ENCODE measurements around the gene FOXRED2.

Gene FOXRED2

GRCh38 chr22:36493690-36494110, 13.1 kb downstream of the FOXRED2 start:
- no peaks in the 10 kb centered on the region for H3K27me3 ChIP-seq (ENCODE audit: insufficient read depth, low read length)
- peak in 1 of 2 donors; percentile 31 for DNase-seq
- no peak overlapping the region for H3K27ac ChIP-seq (ENCODE audit: low read depth, low read length)
- no peak overlapping the region for H2BK5ac ChIP-seq (ENCODE audit: low read depth, low read length, poor library complexity)
- H3K9me3 ChIP-seq (ENCODE audit: insufficient read depth, low read depth, low read length) = no peaks in the 10 kb centered on the region
- H3K79me2 ChIP-seq (ENCODE audit: control insufficient read depth, insufficient read depth, low read length, poor library complexity) = no peaks in the 10 kb centered on the region
- no peak overlapping the region for H4K91ac ChIP-seq (ENCODE audit: low read depth, low read length)
- H3K4me1 ChIP-seq (ENCODE audit: control insufficient read depth in 1 of 2, insufficient read depth in 2 of 2, low read length in 2 of 2) = no peaks in the 10 kb centered on the region
- no peak overlapping the region for H3K14ac ChIP-seq (ENCODE audit: low read length)
- H3K9ac ChIP-seq (ENCODE audit: low read length) = no peak overlapping the region
- H3K4me3 ChIP-seq (ENCODE audit: low read depth, low read length) = no peak overlapping the region
- H2AFZ ChIP-seq (ENCODE audit: insufficient read depth, low read length, poor library complexity) = no peak overlapping the region
- H2BK12ac ChIP-seq (ENCODE audit: low read length) = no peak overlapping the region
- no peaks in the 10 kb centered on the region for H3K79me1 ChIP-seq (ENCODE audit: low read length)
- H4K8ac ChIP-seq (ENCODE audit: low read depth, low read length) = no peak overlapping the region
- no peak overlapping the region for H2BK120ac ChIP-seq (ENCODE audit: insufficient read depth, low read length, poor library complexity)
- no CpG with 5 or more reads among the region's 16 CpGs for WGBS (ENCODE audit: extremely low coverage, insufficient coverage, insufficient read length)
- no peak overlapping the region for H4K12ac ChIP-seq (ENCODE audit: low read depth, low read length)
- H2AK5ac ChIP-seq (ENCODE audit: low read length) = no peak overlapping the region
- no peak overlapping the region for H3K23ac ChIP-seq (ENCODE audit: low read length)
- peaks cover 9 to 30% of the 10 kb centered on the region in 2 experiments for H3K36me3 ChIP-seq (ENCODE audit: control insufficient read depth in 1 of 2, insufficient read depth in 2 of 2, low read length in 2 of 2)
- no peak overlapping the region for H3K4ac ChIP-seq (ENCODE audit: low read depth, low read length)
- H3K4me2 ChIP-seq (ENCODE audit: low read length) = no peak overlapping the region
- H3K18ac ChIP-seq (ENCODE audit: low read length) = no peak overlapping the region

DNA sequence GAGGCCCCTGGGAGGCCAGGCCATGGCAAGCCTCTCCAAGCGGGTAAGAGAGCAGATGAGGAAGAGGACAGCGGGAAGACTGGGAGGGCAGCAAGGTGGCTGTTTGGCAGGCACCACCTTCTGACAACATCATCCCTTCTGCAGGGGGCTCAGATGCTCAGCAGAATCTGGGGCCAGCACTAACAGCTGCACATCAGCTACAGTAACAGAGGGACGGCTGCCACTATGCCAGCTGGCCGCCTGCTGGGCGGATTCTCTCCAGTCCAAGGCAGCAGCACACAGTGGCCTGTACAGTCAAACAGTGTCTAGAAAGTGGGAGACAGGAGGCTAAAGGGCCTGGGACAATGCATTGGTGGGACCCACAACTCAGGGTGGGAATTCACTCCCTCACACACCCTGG, 14.7 kb downstream of the FOXRED2 start:
- Histone ChIP-seq H2BK5ac (ENCODE audit: low read depth, low read length, poor library complexity) (no peak overlapping the region), H3K9me3 (ENCODE audit: insufficient read depth, low read depth, low read length) (peaks cover under 1% of the 10 kb centered on the region), H3K18ac (ENCODE audit: low read length) (no peak overlapping the region), H3K27me3 (ENCODE audit: insufficient read depth, low read length) (no peaks in the 10 kb centered on the region), H2AFZ (ENCODE audit: insufficient read depth, low read length, poor library complexity) (no peak overlapping the region), H2BK120ac (ENCODE audit: insufficient read depth, low read length, poor library complexity) (no peak overlapping the region), H2AK5ac (ENCODE audit: low read length) (no peak overlapping the region), H4K12ac (ENCODE audit: low read depth, low read length) (no peak overlapping the region), H3K4me2 (ENCODE audit: low read length) (no peak overlapping the region), H3K79me2 (ENCODE audit: control insufficient read depth, insufficient read depth, low read length, poor library complexity) (no peaks in the 10 kb centered on the region), H3K4ac (ENCODE audit: low read depth, low read length) (no peak overlapping the region), H3K27ac (ENCODE audit: low read depth, low read length) (no peak overlapping the region), H3K79me1 (ENCODE audit: low read length) (no peaks in the 10 kb centered on the region), H2BK12ac (ENCODE audit: low read length) (no peak overlapping the region), H3K14ac (ENCODE audit: low read length) (no peak overlapping the region), H3K4me1 (ENCODE audit: control insufficient read depth in 1 of 2, insufficient read depth in 2 of 2, low read length in 2 of 2) (no peaks in the 10 kb centered on the region), H4K8ac (ENCODE audit: low read depth, low read length) (no peak overlapping the region), H3K36me3 (ENCODE audit: control insufficient read depth in 1 of 2, insufficient read depth in 2 of 2, low read length in 2 of 2) (peaks cover 9 to 28% of the 10 kb centered on the region in 2 experiments), H4K91ac (ENCODE audit: low read depth, low read length) (no peak overlapping the region), H3K4me3 (ENCODE audit: low read depth, low read length) (no peak overlapping the region), H3K9ac (ENCODE audit: low read length) (no peak overlapping the region), H3K23ac (ENCODE audit: low read length) (no peak overlapping the region)
- DNase-seq = no peak
- WGBS (ENCODE audit: extremely low coverage, insufficient coverage, insufficient read length) = no CpG with 5 or more reads among the region's 5 CpGs

DNA sequence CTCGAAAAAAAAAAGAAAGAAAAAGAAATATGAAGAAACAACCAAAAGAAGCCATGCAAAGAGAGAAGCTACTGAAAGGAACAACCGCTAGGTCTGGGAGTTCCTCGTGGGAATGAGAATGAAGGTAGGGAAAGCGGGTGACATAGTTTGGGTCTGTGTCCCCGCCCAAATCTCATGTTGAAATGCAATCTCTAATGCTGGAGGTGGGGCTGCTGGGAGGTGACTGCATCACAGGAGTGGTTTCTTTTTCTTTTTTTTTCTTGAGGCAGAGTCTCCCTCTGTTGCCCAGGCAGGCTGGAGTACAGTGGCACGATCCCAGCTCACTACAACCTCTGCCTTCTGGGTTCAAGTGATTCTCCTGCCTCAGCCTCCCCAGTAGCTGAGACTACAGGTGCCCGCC, 15.7 kb downstream of the FOXRED2 start:
- no peak overlapping the region for H3K27ac ChIP-seq (ENCODE audit: low read depth, low read length)
- H3K14ac ChIP-seq (ENCODE audit: low read length) = no peak overlapping the region
- DNase-seq = no peak
- no peak overlapping the region for H3K9ac ChIP-seq (ENCODE audit: low read length)
- no peak overlapping the region for H3K4me2 ChIP-seq (ENCODE audit: low read length)
- no peak overlapping the region for H3K4ac ChIP-seq (ENCODE audit: low read depth, low read length)
- peaks cover 5 to 25% of the 10 kb centered on the region in 2 experiments for H3K36me3 ChIP-seq (ENCODE audit: control insufficient read depth in 1 of 2, insufficient read depth in 2 of 2, low read length in 2 of 2)
- no peak overlapping the region for H3K18ac ChIP-seq (ENCODE audit: low read length)
- no peak overlapping the region for H4K91ac ChIP-seq (ENCODE audit: low read depth, low read length)
- no peak overlapping the region for H4K12ac ChIP-seq (ENCODE audit: low read depth, low read length)
- H3K23ac ChIP-seq (ENCODE audit: low read length) = no peak overlapping the region
- H4K8ac ChIP-seq (ENCODE audit: low read depth, low read length) = no peak overlapping the region
- H3K4me3 ChIP-seq (ENCODE audit: low read depth, low read length) = no peak overlapping the region
- H3K27me3 ChIP-seq (ENCODE audit: insufficient read depth, low read length) = no peaks in the 10 kb centered on the region
- WGBS (ENCODE audit: extremely low coverage, insufficient coverage, insufficient read length) = no CpG with 5 or more reads among the region's 7 CpGs
- no peak overlapping the region for H2BK12ac ChIP-seq (ENCODE audit: low read length)
- H2AK5ac ChIP-seq (ENCODE audit: low read length) = no peak overlapping the region
- no peak overlapping the region for H2AFZ ChIP-seq (ENCODE audit: insufficient read depth, low read length, poor library complexity)
- no peak overlapping the region for H2BK5ac ChIP-seq (ENCODE audit: low read depth, low read length, poor library complexity)
- H3K79me2 ChIP-seq (ENCODE audit: control insufficient read depth, insufficient read depth, low read length, poor library complexity) = no peaks in the 10 kb centered on the region
- no peaks in the 10 kb centered on the region for H3K79me1 ChIP-seq (ENCODE audit: low read length)
- H3K9me3 ChIP-seq (ENCODE audit: insufficient read depth, low read depth, low read length) = peaks cover 6% of the 10 kb centered on the region
- H3K4me1 ChIP-seq (ENCODE audit: control insufficient read depth in 1 of 2, insufficient read depth in 2 of 2, low read length in 2 of 2) = no peaks in the 10 kb centered on the region
- no peak overlapping the region for H2BK120ac ChIP-seq (ENCODE audit: insufficient read depth, low read length, poor library complexity)

DNA sequence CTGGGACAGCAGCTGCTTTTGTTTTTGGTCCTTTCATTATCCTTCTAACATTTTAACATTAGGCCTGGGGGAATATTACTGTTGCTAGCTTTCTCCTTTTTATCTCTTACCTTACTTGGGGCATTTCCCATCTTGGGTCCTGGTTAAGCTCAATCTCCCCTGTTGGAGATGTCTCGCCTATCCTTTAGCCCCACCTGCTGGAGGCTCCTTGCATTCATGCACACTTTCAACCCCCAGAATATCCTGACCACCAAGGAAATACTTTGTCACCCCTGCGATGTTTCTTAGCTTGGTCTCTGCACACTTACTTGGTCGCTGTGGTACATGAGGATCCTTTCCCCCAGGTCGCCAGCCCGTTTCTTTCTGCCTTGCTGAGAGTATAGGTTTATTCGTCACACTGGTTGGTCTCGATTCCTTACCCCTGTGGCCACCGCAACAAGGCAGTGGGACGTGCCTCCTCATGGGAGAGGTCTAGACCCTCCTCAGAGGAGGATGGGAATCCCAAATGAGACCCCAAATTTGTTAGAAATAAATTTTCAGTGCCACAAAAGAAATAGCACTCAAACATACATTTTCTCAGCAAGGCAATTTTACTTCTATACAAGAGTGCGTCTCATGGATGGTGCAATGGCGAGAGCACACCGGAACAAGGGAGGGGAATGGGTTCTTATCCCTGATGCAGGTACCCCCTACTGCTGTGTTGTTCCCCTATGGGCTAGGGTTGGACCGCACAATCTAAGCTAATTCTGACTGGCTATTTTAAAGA, 20.0 kb downstream of the FOXRED2 start:
- Histone ChIP-seq H4K91ac (ENCODE audit: low read depth, low read length) (no peak overlapping the region), H3K4me1 (ENCODE audit: control insufficient read depth in 1 of 2, insufficient read depth in 2 of 2, low read length in 2 of 2) (peaks cover 7 to 8% of the 10 kb centered on the region in 2 experiments), H3K23ac (ENCODE audit: low read length) (no peak overlapping the region), H3K4ac (ENCODE audit: low read depth, low read length) (no peak overlapping the region), H3K79me2 (ENCODE audit: control insufficient read depth, insufficient read depth, low read length, poor library complexity) (no peaks in the 10 kb centered on the region), H3K4me2 (ENCODE audit: low read length) (no peak overlapping the region), H3K27me3 (ENCODE audit: insufficient read depth, low read length) (no peaks in the 10 kb centered on the region), H2AFZ (ENCODE audit: insufficient read depth, low read length, poor library complexity) (no peak overlapping the region), H2BK12ac (ENCODE audit: low read length) (peak overlapping the region; percentile 75), H3K9ac (ENCODE audit: low read length) (no peak overlapping the region), H3K9me3 (ENCODE audit: insufficient read depth, low read depth, low read length) (peaks cover 8% of the 10 kb centered on the region), H4K8ac (ENCODE audit: low read depth, low read length) (no peak overlapping the region), H3K18ac (ENCODE audit: low read length) (no peak overlapping the region), H2BK120ac (ENCODE audit: insufficient read depth, low read length, poor library complexity) (no peak overlapping the region), H3K14ac (ENCODE audit: low read length) (no peak overlapping the region), H2BK5ac (ENCODE audit: low read depth, low read length, poor library complexity) (no peak overlapping the region), H2AK5ac (ENCODE audit: low read length) (no peak overlapping the region), H3K4me3 (ENCODE audit: low read depth, low read length) (no peak overlapping the region), H3K79me1 (ENCODE audit: low read length) (peaks cover 8% of the 10 kb centered on the region), H3K36me3 (ENCODE audit: control insufficient read depth in 1 of 2, insufficient read depth in 2 of 2, low read length in 2 of 2) (peaks cover 5 to 16% of the 10 kb centered on the region in 2 experiments), H3K27ac (ENCODE audit: low read depth, low read length) (no peak overlapping the region), H4K12ac (ENCODE audit: low read depth, low read length) (no peak overlapping the region)
- DNase-seq = peak; percentile 61 to 83
- WGBS (ENCODE audit: extremely low coverage, insufficient coverage, insufficient read length) = no CpG with 5 or more reads among the region's 13 CpGs

Measured in trophoblast cell (in vitro differentiated cells and primary cell).